HepG2 (cell line): ENCODE measurements around the gene ZNF425. TPM values are rescaled to one million over a fixed set of nuclear protein-coding genes. Genes with fewer than 3 reads are reported as not detected.

Source experiments
- ARNT ChIP-seq: fragments of 450-650 bp; IDR thresholded peaks from 2 replicates; pipeline ENCODE4 v1.6.1; 2017
- ARNT2 ChIP-seq: sonication (generic); formaldehyde crosslinking; IDR thresholded peaks from 2 replicates; pipeline ENCODE4 v1.8.0; 2022; ENCODE audit warnings: mild to moderate bottlenecking, low read depth, missing genetic modification reagents, moderate library complexity
- ASH2L ChIP-seq: fragments of 300-600, 200-600 bp; sonication (generic); IDR thresholded peaks from 2 replicates; pipeline ENCODE4 v1.7.0; 2017; ENCODE audit warnings: low read depth, mild to moderate bottlenecking, moderate library complexity, mixed read lengths, low read length; ENCODE audit not compliant: insufficient read length
- BRCA1 ChIP-seq: sonication (generic); formaldehyde crosslinking; IDR thresholded peaks from 2 replicates; pipeline ENCODE4 v1.4.0; 2020; ENCODE audit warnings: missing genetic modification reagents
- EHMT2 ChIP-seq: fragments of 200-600 bp; sonication (generic); IDR thresholded peaks from 2 replicates; pipeline ENCODE4 v1.7.0; 2017; ENCODE audit warnings: antibody characterized with exemption, low read depth, low read length, borderline replicate concordance
- FOXP4 ChIP-seq: sonication (generic); formaldehyde crosslinking; IDR thresholded peaks from 2 replicates; pipeline ENCODE4 v1.4.0; 2020; ENCODE audit warnings: missing genetic modification reagents
- JDP2 ChIP-seq: sonication (generic); formaldehyde crosslinking; IDR thresholded peaks from 2 replicates; pipeline ENCODE4 v1.8.1; 2022; ENCODE audit warnings: missing genetic modification reagents, borderline replicate concordance
- KDM1A ChIP-seq: IDR thresholded peaks from 2 replicates; pipeline ENCODE4 v1.6.1; 2016; ENCODE audit warnings: missing compliant biosample characterization
- MEIS1 ChIP-seq: sonication (generic); formaldehyde crosslinking; IDR thresholded peaks from 2 replicates; pipeline ENCODE4 v1.9.0; 2021; ENCODE audit warnings: mild to moderate bottlenecking, missing genetic modification reagents, moderate library complexity, borderline replicate concordance
- SKIL ChIP-seq: sonication (generic); formaldehyde crosslinking; IDR thresholded peaks from 2 replicates; pipeline ENCODE4 v1.8.0; 2022; ENCODE audit warnings: missing genetic modification reagents, mild to moderate bottlenecking, moderate library complexity, borderline replicate concordance
- SMAD3 ChIP-seq: sonication (generic); formaldehyde crosslinking; IDR thresholded peaks from 2 replicates; pipeline ENCODE4 v1.4.0; 2020; ENCODE audit warnings: missing genetic modification reagents
- SP140L ChIP-seq: sonication (generic); formaldehyde crosslinking; IDR thresholded peaks from 2 replicates; pipeline ENCODE4 v1.4.0; 2020; ENCODE audit warnings: missing genetic modification reagents, borderline replicate concordance
- TFAP4 ChIP-seq: sonication (generic); IDR thresholded peaks from 2 replicates; pipeline ENCODE4 v1.6.1; 2016; ENCODE audit warnings: low read depth, borderline replicate concordance
- ZC3H13 ChIP-seq: sonication (generic); formaldehyde crosslinking; IDR thresholded peaks from 2 replicates; pipeline ENCODE4 v1.8.1; 2023; ENCODE audit warnings: mild to moderate bottlenecking, missing genetic modification reagents, moderate library complexity
- ZFP37 ChIP-seq: sonication (generic); formaldehyde crosslinking; IDR thresholded peaks from 2 replicates; pipeline ENCODE4 v1.4.0; 2020; ENCODE audit warnings: missing genetic modification reagents, borderline replicate concordance
- ZFX ChIP-seq: sonication (generic); formaldehyde crosslinking; IDR thresholded peaks from 2 replicates; pipeline ENCODE4 v1.4.0; 2020; ENCODE audit warnings: mild to moderate bottlenecking, low read depth, missing genetic modification reagents, moderate library complexity
- ZNF224 ChIP-seq: sonication (generic); formaldehyde crosslinking; IDR thresholded peaks from 2 replicates; pipeline ENCODE4 v1.5.0; 2020; ENCODE audit warnings: mild to moderate bottlenecking, missing genetic modification reagents
- ZNF460 ChIP-seq: sonication (generic); formaldehyde crosslinking; IDR thresholded peaks from 2 replicates; pipeline ENCODE4 v1.5.1; 2020; ENCODE audit warnings: missing genetic modification reagents, mild to moderate bottlenecking, borderline replicate concordance
- ZNF547 ChIP-seq: sonication (generic); formaldehyde crosslinking; IDR thresholded peaks from 2 replicates; pipeline ENCODE4 v1.5.1; 2020; ENCODE audit warnings: mild to moderate bottlenecking, missing genetic modification reagents
- ZNF605 ChIP-seq: sonication (generic); formaldehyde crosslinking; IDR thresholded peaks from 2 replicates; pipeline ENCODE4 v1.8.0; 2022; ENCODE audit warnings: mild to moderate bottlenecking, missing genetic modification reagents
- ZNF703 ChIP-seq: sonication (generic); formaldehyde crosslinking; IDR thresholded peaks from 2 replicates; pipeline ENCODE4 v1.5.1; 2020; ENCODE audit warnings: missing genetic modification reagents, mild to moderate bottlenecking, moderate library complexity, borderline replicate concordance
- ZNF704 ChIP-seq: sonication (generic); formaldehyde crosslinking; IDR thresholded peaks from 2 replicates; pipeline ENCODE4 v1.8.1; 2023; ENCODE audit warnings: mild to moderate bottlenecking, inconsistent platforms, moderate library complexity, missing genetic modification reagents, borderline replicate concordance
- ZZZ3 ChIP-seq: sonication (generic); formaldehyde crosslinking; IDR thresholded peaks from 2 replicates; pipeline ENCODE4 v1.4.0; 2020; ENCODE audit warnings: missing genetic modification reagents, mild to moderate bottlenecking, borderline replicate concordance
- polyA plus RNA-seq, 8 experiments: library from polyadenylated mRNA; depleted of rRNA in 3 of 8; stranded (reverse) in 7 of 8; unstranded in 1 of 8; fragments of >200 nt; fragmentation: Illumina TruSeq in 4 of 8; extraction: Trizol in 4 of 8; gene quantifications; 2 replicates each; pipeline versions ENCODE4 v1.2.1 to v1.2.3, GENCODE V29; 2011 to 2016; ENCODE audit warnings: low read depth in 4 of 8, missing spikeins in 1 of 8, mixed read lengths in 1 of 8; ENCODE audit not compliant: insufficient read depth in 1 of 8
- total RNA-seq, 5 experiments: library from RNA; depleted of rRNA; stranded (reverse); fragments of >200 nt; fragmentation: Illumina TruSeq; extraction: Trizol; gene quantifications; 2 replicates each; pipeline ENCODE4 v1.2.3, GENCODE V29; 2016; ENCODE audit warnings: low read depth in 1 of 5

ZNF425 gene
- total and polyA plus RNA-seq, 2 of the 13 experiments (the other 11 are each of a cell fraction or from before 2014, with no cell fraction given), result 0.51 to 1.1 TPM

- TF ChIP-seq ZNF703 (CRISPR knock-in tag) (0 out of 2 replicates have a peak, but pooled peaks have one; percentile 77), ZFP37 (no peak), ZZZ3 (no peak), FOXP4 (no peak), ZNF704 (CRISPR knock-in tag) (no peak), SKIL (CRISPR knock-in tag) (no peak), ZFX (CRISPR knock-in tag) (peak; percentile 64), SMAD3 (CRISPR knock-in tag) (no peak), TFAP4 (no peak), ARNT (no peak), EHMT2 (no peak), ZNF224 (CRISPR knock-in tag) (no peak), ZNF460 (CRISPR knock-in tag) (no peak), MEIS1 (CRISPR knock-in tag) (no peak; the same call in 1 of the 2 replicates), ASH2L (peak; percentile 25), ZNF605 (CRISPR knock-in tag) (0 out of 2 replicates have a peak, but pooled peaks have one; percentile 64), ZNF547 (peak; percentile 68; the same call in 1 of the 2 replicates), ARNT2 (CRISPR knock-in tag) (0 out of 2 replicates have a peak, but pooled peaks have one; percentile 64), KDM1A (no peak), JDP2 (no peak; the same call in 1 of the 2 replicates), BRCA1 (CRISPR knock-in tag) (0 out of 2 replicates have a peak, but pooled peaks have one; percentile 10), SP140L (CRISPR knock-in tag) (no peak), ZC3H13 (CRISPR knock-in tag) (no peak)
These were observed 21.9 kb upstream of the ZNF425 start (continued) for GRCh38 chr7:149147752-149148653.
